WTC11 (cell line): Measurements from ENCODE around the gene PCDHA12. TPM values are rescaled to one million over a fixed set of nuclear protein-coding genes. Genes with fewer than 3 reads are reported as not detected.

Experiments
- ATAC-seq: fragments of 200-7000 bp; cut with Tn5 transposase; 2 replicates; pipeline ENCODE4 v1.10.0; 2021; ENCODE audit warnings: mild to moderate bottlenecking, moderate library complexity
- CTCF ChIA-PET: fragments of 300-600 bp; sonication (Branson Sonifier 250); formaldehyde crosslinking; loops from one replicate; lab custom pipeline; 2021; ENCODE audit warnings: antibody characterized with exemption; lab: Charles Lee
- POLR2A ChIA-PET: fragments of 350-600 bp; sonication (Branson Sonifier 250); formaldehyde crosslinking; loops from one replicate; lab custom pipeline; 2021; ENCODE audit warnings: antibody characterized with exemption; lab: Charles Lee
- DNase-seq: peaks from one replicate; pipeline ENCODE4 v3.0.0; 2021; ENCODE audit warnings: low spot score
- H3K27ac Mint-ChIP-seq: 2 replicates; pipeline ENCODE4 v1.8.0; 2021; ENCODE audit warnings: mixed read lengths
- H3K27me3 Mint-ChIP-seq: 2 replicates; pipeline ENCODE4 v1.8.0; 2021; ENCODE audit warnings: low read depth, mild to moderate bottlenecking, moderate library complexity, mixed read lengths
- H3K36me3 Mint-ChIP-seq: 2 replicates; pipeline ENCODE4 v1.8.0; 2021; ENCODE audit warnings: mixed read lengths
- H3K4me1 Mint-ChIP-seq: 2 replicates; pipeline ENCODE4 v1.8.0; 2022; ENCODE audit warnings: mixed read lengths
- H3K4me3 Mint-ChIP-seq: 2 replicates; pipeline ENCODE4 v1.8.0; 2021; ENCODE audit warnings: mild to moderate bottlenecking, moderate library complexity, mixed read lengths
- H3K9me3 Mint-ChIP-seq: 2 replicates; pipeline ENCODE4 v1.8.0; 2021; ENCODE audit warnings: mixed read lengths
- ATF1 ChIP-seq: sonication (generic); formaldehyde crosslinking; IDR thresholded peaks from 2 replicates; pipeline ENCODE4 v1.8.1; 2023; ENCODE audit warnings: mild to moderate bottlenecking, moderate library complexity, missing genetic modification reagents
- ATF6 ChIP-seq: sonication (generic); formaldehyde crosslinking; IDR thresholded peaks from 2 replicates; pipeline ENCODE4 v1.8.1; 2023; ENCODE audit warnings: mild to moderate bottlenecking, missing genetic modification reagents
- CBFB ChIP-seq: sonication (generic); formaldehyde crosslinking; IDR thresholded peaks from 2 replicates; pipeline ENCODE4 v1.8.1; 2022; ENCODE audit warnings: mild to moderate bottlenecking, low read depth, missing genetic modification reagents
- CREB1 ChIP-seq: sonication (generic); formaldehyde crosslinking; IDR thresholded peaks from 2 replicates; pipeline ENCODE4 v1.8.0; 2023; ENCODE audit warnings: mild to moderate bottlenecking, missing genetic modification reagents
- ESRRA ChIP-seq: sonication (generic); formaldehyde crosslinking; IDR thresholded peaks from 2 replicates; pipeline ENCODE4 v1.8.1; 2022; ENCODE audit warnings: mild to moderate bottlenecking, missing genetic modification reagents, borderline replicate concordance
- ETV6 ChIP-seq: sonication (generic); formaldehyde crosslinking; IDR thresholded peaks from 2 replicates; pipeline ENCODE4 v1.8.1; 2022; ENCODE audit warnings: mild to moderate bottlenecking, missing genetic modification reagents
- FOXJ3 ChIP-seq: sonication (generic); formaldehyde crosslinking; IDR thresholded peaks from 2 replicates; pipeline ENCODE4 v1.9.0; 2021; ENCODE audit warnings: missing genetic modification reagents, mild to moderate bottlenecking, borderline replicate concordance
- JAZF1 ChIP-seq: fragments of 250-450 bp; sonication (Bioruptor Pico); IDR thresholded peaks from 2 replicates; pipeline ENCODE4 v1.9.0; 2021; ENCODE audit warnings: moderate library complexity, mild to moderate bottlenecking, inconsistent platforms
- MYBL2 ChIP-seq: sonication (generic); formaldehyde crosslinking; IDR thresholded peaks from 2 replicates; pipeline ENCODE4 v1.8.1; 2023; ENCODE audit warnings: mild to moderate bottlenecking, moderate library complexity, missing genetic modification reagents
- OVOL2 ChIP-seq: fragments of 250-450 bp; sonication (Bioruptor Pico); IDR thresholded peaks from 2 replicates; pipeline ENCODE4 v1.9.0; 2021; ENCODE audit warnings: mild to moderate bottlenecking, borderline replicate concordance
- PRDM15 ChIP-seq: sonication (generic); formaldehyde crosslinking; IDR thresholded peaks from 2 replicates; pipeline ENCODE4 v1.8.0; 2022; ENCODE audit warnings: missing genetic modification reagents
- PREB ChIP-seq: sonication (generic); formaldehyde crosslinking; IDR thresholded peaks from 2 replicates; pipeline ENCODE4 v1.8.1; 2022; ENCODE audit warnings: mild to moderate bottlenecking, missing genetic modification reagents, moderate library complexity, borderline replicate concordance
- RELA ChIP-seq: sonication (generic); formaldehyde crosslinking; IDR thresholded peaks from 2 replicates; pipeline ENCODE4 v1.8.1; 2022; ENCODE audit warnings: missing genetic modification reagents, mild to moderate bottlenecking, borderline replicate concordance
- SMAD4 ChIP-seq: sonication (generic); formaldehyde crosslinking; IDR thresholded peaks from 2 replicates; pipeline ENCODE4 v1.8.0; 2022; ENCODE audit warnings: mild to moderate bottlenecking, missing genetic modification reagents
- ZNF317 ChIP-seq: sonication (generic); formaldehyde crosslinking; IDR thresholded peaks from 2 replicates; pipeline ENCODE4 v1.8.1; 2023; ENCODE audit warnings: low read depth, mild to moderate bottlenecking, moderate library complexity, missing genetic modification reagents, borderline replicate concordance
- ZNF532 ChIP-seq: fragments of 250-450 bp; sonication (Bioruptor Pico); IDR thresholded peaks from 2 replicates; pipeline ENCODE4 v1.9.0; 2021; ENCODE audit warnings: mild to moderate bottlenecking, borderline replicate concordance
- total RNA-seq: library from RNA; stranded (reverse); gene quantifications from 3 replicates; pipeline ENCODE4 v1.2.3, GENCODE V29; 2021
- TF ChIP-seq, protein P1 (sequence below): sonication (generic); formaldehyde crosslinking; conservative IDR thresholded peaks from 2 replicates; pipeline ENCODE4 v1.8.1; 2023; ENCODE audit warnings: mild to moderate bottlenecking, low read depth, missing genetic modification reagents, moderate library complexity
- TF ChIP-seq, protein P2 (sequence below): fragments of 250-450 bp; sonication (Bioruptor Pico); IDR thresholded peaks from 2 replicates; pipeline ENCODE4 v2.1.2; 2022; ENCODE audit warnings: mild to moderate bottlenecking, moderate library complexity

PCDHA12 gene
- total RNA-seq, 1 experiment from 2014 or later: 9.6 TPM

DNA sequence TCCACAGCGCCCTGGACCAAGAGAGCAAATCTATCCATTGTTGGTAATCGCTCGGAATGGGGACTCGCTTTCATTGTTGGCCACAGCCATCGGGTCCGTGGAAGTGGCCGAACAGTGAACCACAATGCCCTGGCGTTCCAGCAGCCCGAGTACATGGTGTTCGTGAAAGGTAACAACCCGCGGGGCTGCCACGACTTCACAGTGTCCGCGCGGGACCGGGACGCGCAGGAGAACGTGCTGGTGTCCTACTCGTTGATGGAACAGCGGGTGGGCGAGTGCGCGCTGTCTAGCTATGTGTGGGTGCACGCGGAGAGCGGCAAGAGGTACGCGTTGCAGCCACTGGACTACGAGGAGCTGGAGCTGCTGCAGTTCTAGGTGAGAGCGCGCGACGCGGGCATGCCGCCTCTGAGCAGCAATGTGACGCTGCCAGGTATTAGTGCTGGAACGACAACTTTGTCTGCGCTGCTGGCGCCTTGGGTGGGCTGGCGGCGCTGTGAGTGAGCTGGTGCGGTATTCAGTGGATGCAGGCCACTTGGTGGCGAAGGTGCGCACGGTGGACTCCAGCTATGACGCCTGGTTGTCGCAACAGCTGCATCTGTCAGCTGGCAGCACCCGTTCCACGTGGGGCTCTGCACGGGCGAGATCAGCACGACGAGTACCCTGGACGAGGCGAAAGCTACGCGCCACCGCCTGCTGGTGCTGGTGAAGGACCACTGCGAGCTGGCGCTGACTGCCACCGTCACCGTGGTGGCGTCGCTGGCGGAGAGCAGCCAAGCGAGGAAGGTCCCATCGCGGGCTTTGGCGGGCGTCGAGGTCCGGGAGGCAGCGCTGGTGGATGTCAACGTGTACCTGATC lies 12.4 kb upstream of the PCDHA12 start:
- CTCF ChIA-PET: interaction anchor here (0.8 to 4.0 kb wide), 3 partner anchors 21 to 259 kb away, joined by 4 to 17 read pairs (median 10); partner anchors contain the start of genes PCDHA8 and PCDHB4
- Mint-ChIP-seq H3K9me3 (peaks cover 24% of the 10 kb centered on the region), H3K4me3 (no peak overlapping the region), H3K4me1 (peaks cover 8% of the 10 kb centered on the region), H3K36me3 (peaks cover 45% of the 10 kb centered on the region), H3K27ac (no peak overlapping the region), H3K27me3 (no peaks in the 10 kb centered on the region)
- POLR2A ChIA-PET: no interaction called here
- ATAC-seq (no peak), DNase-seq (no peak)
- TF ChIP-seq, protein P1, sequence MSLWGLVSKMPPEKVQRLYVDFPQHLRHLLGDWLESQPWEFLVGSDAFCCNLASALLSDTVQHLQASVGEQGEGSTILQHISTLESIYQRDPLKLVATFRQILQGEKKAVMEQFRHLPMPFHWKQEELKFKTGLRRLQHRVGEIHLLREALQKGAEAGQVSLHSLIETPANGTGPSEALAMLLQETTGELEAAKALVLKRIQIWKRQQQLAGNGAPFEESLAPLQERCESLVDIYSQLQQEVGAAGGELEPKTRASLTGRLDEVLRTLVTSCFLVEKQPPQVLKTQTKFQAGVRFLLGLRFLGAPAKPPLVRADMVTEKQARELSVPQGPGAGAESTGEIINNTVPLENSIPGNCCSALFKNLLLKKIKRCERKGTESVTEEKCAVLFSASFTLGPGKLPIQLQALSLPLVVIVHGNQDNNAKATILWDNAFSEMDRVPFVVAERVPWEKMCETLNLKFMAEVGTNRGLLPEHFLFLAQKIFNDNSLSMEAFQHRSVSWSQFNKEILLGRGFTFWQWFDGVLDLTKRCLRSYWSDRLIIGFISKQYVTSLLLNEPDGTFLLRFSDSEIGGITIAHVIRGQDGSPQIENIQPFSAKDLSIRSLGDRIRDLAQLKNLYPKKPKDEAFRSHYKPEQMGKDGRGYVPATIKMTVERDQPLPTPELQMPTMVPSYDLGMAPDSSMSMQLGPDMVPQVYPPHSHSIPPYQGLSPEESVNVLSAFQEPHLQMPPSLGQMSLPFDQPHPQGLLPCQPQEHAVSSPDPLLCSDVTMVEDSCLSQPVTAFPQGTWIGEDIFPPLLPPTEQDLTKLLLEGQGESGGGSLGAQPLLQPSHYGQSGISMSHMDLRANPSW: no peak
- TF ChIP-seq, protein P2, sequence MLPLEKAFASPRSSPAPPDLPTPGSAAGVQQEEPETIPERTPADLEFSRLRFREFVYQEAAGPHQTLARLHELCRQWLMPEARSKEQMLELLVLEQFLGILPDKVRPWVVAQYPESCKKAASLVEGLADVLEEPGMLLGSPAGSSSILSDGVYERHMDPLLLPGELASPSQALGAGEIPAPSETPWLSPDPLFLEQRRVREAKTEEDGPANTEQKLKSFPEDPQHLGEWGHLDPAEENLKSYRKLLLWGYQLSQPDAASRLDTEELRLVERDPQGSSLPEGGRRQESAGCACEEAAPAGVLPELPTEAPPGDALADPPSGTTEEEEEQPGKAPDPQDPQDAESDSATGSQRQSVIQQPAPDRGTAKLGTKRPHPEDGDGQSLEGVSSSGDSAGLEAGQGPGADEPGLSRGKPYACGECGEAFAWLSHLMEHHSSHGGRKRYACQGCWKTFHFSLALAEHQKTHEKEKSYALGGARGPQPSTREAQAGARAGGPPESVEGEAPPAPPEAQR: no peak
- no peak for TF ChIP-seq ZNF317
- no peak for TF ChIP-seq PREB (CRISPR knock-in tag)
- TF ChIP-seq ETV6: no peak
- no peak for TF ChIP-seq OVOL2
- TF ChIP-seq ATF1 (CRISPR knock-in tag): no peak
- no peak for TF ChIP-seq ATF6 (CRISPR knock-in tag)
- TF ChIP-seq ZNF532 (CRISPR knock-in tag): no peak
- no peak for TF ChIP-seq JAZF1 (CRISPR knock-in tag)
- no peak for TF ChIP-seq SMAD4 (CRISPR knock-in tag)
- TF ChIP-seq CBFB (CRISPR knock-in tag): no peak
- TF ChIP-seq CREB1 (CRISPR knock-in tag): no peak
- no peak for TF ChIP-seq FOXJ3 (CRISPR knock-in tag)
- no peak for TF ChIP-seq PRDM15
- no peak for TF ChIP-seq RELA (CRISPR knock-in tag)
- no peak for TF ChIP-seq ESRRA (CRISPR knock-in tag)
- no peak for TF ChIP-seq MYBL2 (CRISPR knock-in tag)
